GM18526 (cell line): ENCODE data around the gene NCOA6.

Source experiments
- POLR2A ChIP-seq: IDR thresholded peaks from 3 replicates; pipeline ENCODE4 v1.6.1; 2011; ENCODE audit not compliant: insufficient read length; ENCODE audit errors: extremely low read depth

NCOA6 gene

DNA sequence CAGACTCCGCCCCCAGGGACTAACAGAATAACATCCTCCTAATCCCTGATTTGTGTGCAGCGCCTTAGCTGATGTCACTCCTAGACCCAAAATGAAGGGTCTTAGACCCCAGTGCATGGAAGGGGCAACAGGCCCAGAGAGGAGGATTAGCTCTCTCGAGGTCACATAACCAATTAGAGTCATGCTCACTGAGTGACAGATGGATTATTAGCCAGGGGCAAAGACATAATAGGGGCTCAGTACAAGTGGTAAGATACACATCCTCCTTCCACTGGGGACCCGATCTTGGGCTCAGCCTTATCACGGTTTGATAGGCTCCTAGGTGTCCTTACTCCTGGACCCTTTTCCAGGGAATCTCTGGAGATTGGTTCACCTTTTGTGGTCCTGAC, 120.4 kb downstream of the NCOA6 start:
- TF ChIP-seq POLR2A = no peak

DNA sequence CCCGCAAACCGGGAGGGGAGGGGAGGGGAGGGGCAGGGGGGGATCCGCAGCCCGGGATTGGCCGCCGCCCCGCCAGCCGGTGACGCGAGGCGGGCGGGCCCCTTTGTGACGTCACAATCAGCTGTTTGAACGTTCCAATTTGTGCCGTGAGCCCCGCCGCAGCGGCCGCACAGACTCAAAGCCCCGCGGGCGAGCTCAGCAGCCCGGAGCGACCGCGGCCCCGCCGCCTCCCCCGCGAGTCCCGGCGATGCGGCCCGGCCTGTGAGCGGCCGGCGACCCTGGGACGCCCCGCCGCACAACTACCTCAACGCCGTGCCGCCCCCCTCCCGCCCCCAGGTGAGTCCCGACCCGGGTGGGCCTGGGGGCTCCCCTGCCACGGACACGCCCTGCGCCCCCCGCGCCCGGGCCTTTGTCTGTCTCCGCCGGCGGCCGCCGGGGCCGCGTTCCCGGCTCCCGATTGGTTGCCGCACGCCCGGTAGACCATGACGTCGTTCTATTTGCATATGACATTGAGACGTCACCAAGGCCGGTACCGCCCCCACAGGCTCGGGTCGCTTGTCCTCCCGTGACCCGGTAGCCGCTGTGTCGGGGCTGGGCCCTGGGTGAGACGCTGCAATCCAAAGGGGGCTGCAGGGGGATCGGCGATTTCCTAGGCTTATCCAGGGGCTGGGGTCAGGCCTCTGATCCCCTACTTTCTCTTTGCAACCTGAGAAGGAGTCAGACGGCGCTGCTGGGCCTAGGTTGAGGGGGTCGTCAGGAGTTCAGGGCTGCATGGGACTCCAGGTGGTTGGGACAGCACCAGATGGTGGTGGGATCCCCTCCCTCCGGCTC, 121.1 kb downstream of the NCOA6 start, which contains the start of gene TP53INP2:
Gene TP53INP2, plus strand, starts transcription at position 168 of the 831 bp plus-strand sequence. CDS start 4,396 bp downstream, outside the sequence.
- TF ChIP-seq POLR2A = no peak

DNA sequence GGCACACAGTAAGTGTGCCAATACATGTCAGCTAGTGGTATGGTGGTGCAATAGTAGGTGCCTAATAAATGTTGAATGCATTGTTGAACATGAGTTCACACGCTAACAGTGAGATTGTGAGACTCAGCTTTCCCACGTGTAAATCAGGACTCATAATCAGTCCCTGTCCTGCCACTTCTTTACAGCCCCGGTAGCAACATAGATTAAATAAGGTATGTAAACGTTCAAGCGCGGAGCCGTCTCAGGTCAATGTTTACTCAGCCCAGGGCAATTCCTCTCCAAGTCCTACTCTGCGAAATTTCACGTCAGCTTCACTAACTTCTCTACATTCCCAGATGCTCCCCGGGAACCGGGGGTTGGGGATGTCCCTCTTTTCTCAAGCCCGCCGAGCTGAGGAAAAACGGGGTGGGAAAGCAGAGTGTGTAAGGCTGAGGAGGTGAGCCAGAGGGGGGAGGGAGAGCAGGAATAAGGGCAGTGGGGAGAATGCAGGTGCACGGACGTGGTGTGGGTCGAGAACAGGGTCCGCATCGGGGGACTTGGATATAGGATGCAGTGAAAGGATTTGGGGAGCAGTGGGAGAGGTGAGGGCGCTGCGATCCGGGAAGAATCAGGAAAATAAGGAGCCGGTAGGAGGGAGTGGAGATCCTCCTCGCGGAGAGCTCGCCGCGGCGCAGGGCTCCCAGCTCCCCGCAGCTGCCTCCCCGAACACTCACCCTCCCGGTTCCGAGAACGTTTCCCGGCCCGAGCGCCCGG, 121.9 kb downstream of the NCOA6 start:
- TF ChIP-seq POLR2A = no peak

DNA sequence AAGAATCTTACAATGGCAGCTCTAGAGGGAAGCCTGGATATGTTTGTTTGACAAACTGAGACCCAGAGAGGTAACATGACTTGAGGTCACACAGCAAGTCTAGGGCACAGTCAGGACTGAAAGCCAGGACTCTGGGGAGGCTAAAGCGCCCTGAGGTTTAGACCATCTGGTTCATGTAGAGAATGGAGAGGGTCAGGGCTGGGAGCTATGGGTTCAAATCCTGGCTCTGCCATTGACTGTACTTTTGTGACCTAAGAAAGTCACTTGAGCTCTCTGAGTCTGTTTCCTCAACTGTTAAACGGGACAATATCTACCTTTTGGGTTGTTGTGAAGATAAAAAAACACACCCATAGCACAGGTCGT, 122.4 kb downstream of the NCOA6 start:
- no peak for TF ChIP-seq POLR2A

DNA sequence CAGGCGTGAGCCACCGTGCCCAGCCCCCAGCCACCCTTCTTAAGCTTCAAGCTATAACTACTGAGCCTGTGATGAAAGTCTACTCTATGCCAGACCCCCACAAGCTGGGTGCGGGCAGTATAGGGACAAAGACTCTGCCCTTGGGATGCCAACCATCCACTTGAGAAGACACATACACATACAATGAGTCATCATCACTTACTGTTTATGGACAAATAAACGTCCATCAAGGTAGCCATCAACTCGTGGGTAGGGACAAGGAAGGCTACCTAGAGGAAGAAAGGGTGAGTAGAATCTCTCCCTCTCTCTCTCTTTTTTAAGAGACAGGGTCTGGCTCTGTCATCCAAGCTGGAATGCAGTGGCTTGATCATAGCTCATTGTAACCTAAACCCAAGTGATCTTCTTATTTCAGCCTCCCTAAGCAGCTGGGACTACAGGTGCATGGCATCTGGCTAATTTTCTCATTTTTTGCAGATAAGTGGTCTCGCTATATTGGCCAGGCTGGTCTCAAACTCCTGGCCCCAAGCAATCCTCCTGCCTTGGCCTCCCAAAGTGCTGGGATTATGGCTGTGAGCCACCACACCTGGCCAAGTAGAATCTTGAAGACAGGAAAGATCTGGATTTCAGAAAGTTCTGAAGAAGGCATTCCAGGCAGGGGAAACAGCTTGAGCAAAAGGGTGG, 123.9 kb downstream of the NCOA6 start:
- no peak for TF ChIP-seq POLR2A

DNA sequence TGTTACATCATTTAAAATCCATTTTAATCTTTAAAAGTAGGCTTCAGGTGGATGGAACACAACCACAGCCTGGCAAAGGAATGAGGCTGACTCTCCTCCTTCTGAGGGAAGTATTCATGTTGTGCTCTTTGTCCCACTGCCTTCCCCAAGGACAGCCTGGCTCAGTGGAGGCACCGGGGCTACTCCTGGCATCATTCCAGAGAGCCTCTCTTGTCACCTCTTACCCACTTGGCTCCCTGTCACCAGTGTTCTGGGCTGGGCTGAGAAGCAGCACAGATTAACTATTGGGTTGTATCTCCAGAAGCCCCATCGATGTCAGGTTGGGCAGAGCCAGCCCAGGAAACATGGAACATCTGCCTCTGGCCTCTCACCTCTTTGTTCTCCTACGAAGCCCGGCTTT, 132.0 kb downstream of the NCOA6 start:
- TF ChIP-seq POLR2A = no peak

DNA sequence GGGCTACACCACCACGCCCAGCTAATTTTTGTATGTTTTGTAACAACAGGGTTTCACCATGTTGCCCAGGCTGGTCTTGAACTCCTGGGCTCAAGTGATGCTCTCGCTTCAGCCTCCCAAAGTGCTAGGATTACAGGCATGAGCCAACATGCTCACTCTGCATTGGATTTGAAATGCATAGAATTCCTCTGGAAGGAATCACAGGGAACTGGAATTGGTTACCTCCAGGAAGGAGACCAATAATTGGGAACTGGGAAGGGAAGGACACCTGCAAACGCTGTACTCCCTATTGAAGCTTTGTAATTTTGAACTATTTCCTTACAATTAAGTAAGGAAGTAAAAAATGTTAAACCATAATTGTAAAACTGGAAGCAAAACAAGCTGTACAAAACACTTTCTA, 133.6 kb downstream of the NCOA6 start:
- TF ChIP-seq POLR2A = no peak

DNA sequence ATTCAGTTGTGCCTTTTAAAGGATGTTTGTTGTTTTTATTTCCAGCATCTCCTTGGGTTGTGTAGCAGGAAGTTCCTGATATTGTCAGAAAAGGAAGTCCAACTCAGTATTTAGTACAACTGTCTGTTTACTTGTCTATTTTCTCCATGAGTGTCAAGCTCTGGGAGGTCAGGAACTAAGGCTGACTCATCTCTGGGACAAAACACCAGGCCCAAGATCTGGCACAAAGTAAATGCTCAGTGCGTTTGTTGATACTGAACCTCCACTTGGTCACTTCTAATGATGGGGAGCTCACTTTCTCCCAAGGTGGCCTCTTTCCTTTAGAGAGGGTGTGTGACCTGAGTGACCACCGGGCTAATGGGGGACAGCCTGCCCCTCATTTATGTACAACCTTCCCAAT, 136.0 kb downstream of the NCOA6 start:
- TF ChIP-seq POLR2A = no peak

DNA sequence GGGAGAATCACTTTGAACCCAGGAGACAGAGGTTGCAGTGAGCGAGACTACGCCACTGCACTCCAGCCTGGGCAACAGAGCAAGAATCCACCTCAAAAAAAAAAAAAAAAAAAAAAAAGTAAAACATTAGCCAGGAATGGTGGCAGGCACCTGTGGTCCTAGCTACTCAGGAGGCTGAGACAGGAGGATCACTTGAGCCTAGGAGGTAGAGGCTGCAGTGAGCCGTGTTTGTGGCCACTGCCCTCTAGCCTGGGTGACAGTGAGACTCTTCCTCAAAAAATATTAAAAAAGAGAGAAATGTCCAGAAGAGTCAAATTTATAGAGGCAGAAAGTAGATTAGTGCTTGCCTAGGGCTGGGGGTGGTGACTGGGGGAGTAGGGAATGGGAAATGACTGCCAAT, 141.8 kb downstream of the NCOA6 start:
- no peak for TF ChIP-seq POLR2A

DNA sequence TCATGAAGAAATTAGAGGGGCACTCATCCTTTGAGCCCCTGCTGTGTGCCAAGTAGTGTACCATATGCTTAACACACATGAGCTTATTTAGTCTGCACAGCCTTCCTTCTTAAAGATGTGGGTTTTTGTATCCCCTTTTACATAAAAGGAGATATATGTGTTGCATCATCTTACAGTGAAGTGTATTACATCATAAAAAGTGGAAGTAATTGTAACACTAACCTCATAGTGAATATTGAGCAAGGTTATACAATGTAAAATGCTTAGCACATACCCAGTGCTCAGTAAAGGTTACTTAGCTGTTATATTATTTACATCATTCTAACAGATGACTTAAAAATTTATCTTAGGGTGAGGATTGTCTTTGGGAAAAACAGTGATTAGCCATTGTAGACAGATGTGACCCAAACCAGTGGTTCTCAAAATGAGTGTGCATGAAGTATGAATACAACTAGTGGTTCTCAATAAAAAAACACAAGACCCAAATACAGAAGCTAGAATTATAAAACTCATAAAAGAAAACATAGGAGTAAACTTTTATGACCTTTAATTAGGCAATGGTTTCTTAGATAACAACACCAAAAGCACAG, 144.8 kb downstream of the NCOA6 start:
- no peak for TF ChIP-seq POLR2A

DNA sequence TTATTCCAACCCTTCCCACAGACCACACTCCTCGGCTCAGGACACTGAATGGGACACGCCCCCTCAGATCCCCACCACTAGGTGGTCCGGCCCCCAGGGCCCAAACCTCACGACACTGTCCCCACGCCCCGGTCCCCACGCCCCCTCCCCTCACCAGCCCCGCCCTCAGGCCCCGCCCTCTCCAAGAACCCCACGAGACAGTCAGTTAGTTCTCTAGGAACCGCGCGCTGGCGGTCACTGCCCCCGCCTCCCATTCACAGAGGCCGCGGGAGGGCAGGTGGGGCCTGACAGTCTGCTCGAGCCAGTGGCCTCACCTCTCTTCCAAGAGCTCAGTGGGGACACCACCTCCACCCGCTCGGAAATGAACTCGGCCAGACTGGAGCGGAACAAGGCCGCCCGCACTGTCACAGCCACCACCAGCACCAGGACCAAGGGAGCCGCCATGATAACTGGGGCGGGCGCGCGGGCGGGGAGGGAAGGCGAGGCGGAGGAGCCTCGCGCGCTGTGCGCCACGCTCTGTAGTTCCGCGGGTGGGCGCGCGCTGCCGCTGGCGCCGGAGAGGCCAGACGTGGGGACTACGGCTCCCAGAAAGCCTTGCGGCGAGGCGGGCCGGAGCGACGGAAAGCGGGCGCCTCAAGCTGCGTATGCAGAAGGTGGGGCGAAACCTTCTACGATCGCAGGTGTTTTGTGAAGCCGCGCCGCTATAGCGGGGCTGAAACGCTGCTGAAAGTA, 148.6 kb downstream of the NCOA6 start, which contains the start of gene PIGU:
Gene PIGU, minus strand, starts transcription at position 451 of the 732 bp plus-strand sequence. Its CDS starts 7 bp downstream, at position 444.
- peak; percentile 79 for TF ChIP-seq POLR2A

DNA sequence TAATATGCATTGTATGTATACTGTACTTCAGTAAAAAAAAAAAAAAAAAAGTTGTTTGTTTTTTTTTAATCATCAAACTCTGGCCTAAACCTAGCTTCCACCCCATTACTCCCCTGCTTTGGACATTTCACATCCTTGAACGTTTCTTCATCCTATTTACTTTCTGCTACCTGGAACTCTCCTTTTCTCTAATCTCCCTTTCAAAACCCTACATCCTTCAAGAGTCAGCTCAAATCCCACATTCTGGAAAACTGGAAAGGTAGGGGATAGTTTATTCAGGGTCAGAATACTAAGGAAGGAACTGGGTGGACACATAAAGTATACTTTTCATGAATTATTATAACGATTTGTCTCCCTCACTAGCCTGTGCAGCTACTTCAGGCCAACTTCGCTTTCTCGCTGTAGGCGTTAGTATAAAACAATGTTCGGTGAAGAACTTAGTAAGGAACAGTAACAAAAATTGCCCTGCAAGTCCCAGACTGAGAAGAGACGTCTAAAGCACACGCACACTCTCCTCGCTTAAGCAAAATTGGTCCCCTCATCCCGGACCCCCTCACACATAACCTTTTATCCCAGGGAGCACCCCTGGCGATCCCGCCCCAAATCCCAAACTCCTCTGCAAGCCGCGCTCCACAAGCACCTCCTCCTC, 149.3 kb downstream of the NCOA6 start:
- TF ChIP-seq POLR2A = no peak

DNA sequence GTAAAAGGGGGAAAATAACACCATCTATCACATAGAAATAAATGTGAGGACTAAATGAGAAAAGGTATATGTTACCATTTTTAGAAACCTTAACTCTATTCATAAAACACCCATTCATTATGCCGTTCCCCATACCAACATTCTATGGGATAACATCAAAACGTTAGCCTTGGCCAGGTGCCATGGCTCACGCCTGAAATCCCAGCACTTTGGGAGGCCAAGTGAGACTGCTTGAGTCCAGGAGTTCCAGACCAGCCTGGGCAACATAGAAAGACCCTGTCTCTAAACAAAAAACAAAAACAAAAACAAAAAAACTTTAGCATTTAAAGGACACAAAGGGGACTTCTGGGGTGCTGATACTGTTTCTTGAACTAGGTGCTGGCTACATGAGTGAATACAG, 149.9 kb downstream of the NCOA6 start:
- TF ChIP-seq POLR2A = no peak

DNA sequence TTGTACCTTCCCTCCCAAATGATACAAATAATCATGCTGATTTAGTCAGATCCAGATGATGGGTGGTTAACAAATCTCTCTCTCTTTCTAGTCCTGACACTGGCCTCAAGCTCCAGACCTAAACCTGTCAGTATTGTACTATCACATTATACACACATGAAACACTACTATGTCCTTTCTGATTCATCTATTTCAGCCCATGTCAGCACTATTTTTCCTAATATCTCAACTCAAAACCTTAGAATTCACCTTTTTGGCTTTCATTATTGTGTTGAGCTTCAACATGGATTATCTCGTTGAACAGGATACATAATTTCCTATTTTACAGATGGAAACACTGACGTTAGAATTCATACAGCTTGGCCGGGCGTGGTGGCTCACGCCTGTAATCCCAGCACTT, 152.0 kb downstream of the NCOA6 start:
- no peak for TF ChIP-seq POLR2A
